ENCODE results near the gene NRXN2.
A peak's percentile ranks its signal among the peaks of the same experiment; 100 is the strongest.

Gene NRXN2

GRCh38 chr11:64731601-64732000 lies 8.6 kb upstream of the NRXN2 start:
- ChIA-PET POLR2A (no interaction called here), CTCF (no interaction called here)
- Histone ChIP-seq H3K36me3 (ENCODE audit: control insufficient read depth in 2 of 2, insufficient read depth in 1 of 2, low read length in 2 of 2) (no peaks in the 10 kb centered on the region), H3K27ac (ENCODE audit: extremely low read depth, low read depth, low read length) (no peak overlapping the region), H3K4me3 (ENCODE audit: low read depth, low read length) (no peak overlapping the region), H3K9me3 (ENCODE audit: control insufficient read depth, insufficient read depth, low read depth, low read length) (no peaks in the 10 kb centered on the region), H3K4me1 (ENCODE audit: control insufficient read depth, insufficient read depth, low read length) (no peaks in the 10 kb centered on the region)
- TF ChIP-seq SALL2 (tag by site-specific recombination; IDR thresholded peaks at IDR 0.05; ENCODE audit: borderline replicate concordance), result no peak
- TF ChIP-seq PRDM10 (tag by site-specific recombination; IDR thresholded peaks at IDR 0.05), result 0 out of 2 replicates have a peak, but pooled peaks have one; percentile 29

GRCh38 chr11:64729851-64730382 lies 6.9 kb upstream of the NRXN2 start:
- no peak overlapping the region for H3K4me3 ChIP-seq (ENCODE audit: low read depth, low read length)
- no peaks in the 10 kb centered on the region for H3K36me3 ChIP-seq (ENCODE audit: control insufficient read depth in 2 of 2, insufficient read depth in 1 of 2, low read length in 2 of 2)
- CTCF ChIA-PET, result interaction anchor here (0.7 kb wide), 1 partner anchor 374 kb away, joined by 3 read pairs; no protein-coding TSS in a partner anchor
- no peak overlapping the region for H3K27ac ChIP-seq (ENCODE audit: extremely low read depth, low read depth, low read length)
- TF ChIP-seq ZNF366 (tag by site-specific recombination; conservative IDR thresholded peaks at IDR 0.05) (no peak), SP2 (tag by site-specific recombination; IDR thresholded peaks at IDR 0.05) (peak; percentile 37), ZNF157 (tag by site-specific recombination; IDR thresholded peaks at IDR 0.05) (no peak), PRDM10 (tag by site-specific recombination; IDR thresholded peaks at IDR 0.05) (peak; percentile 84)
- no peaks in the 10 kb centered on the region for H3K9me3 ChIP-seq (ENCODE audit: control insufficient read depth, insufficient read depth, low read depth, low read length)
- POLR2A ChIA-PET, result no interaction called here
- no peaks in the 10 kb centered on the region for H3K4me1 ChIP-seq (ENCODE audit: control insufficient read depth, insufficient read depth, low read length)

- TF ChIP-seq ZNF626 (tag by site-specific recombination; IDR thresholded peaks at IDR 0.05), result no peak
- TF ChIP-seq MYNN (tag by site-specific recombination; IDR thresholded peaks at IDR 0.05; ENCODE audit: borderline replicate concordance), result peak; percentile 79; the same call in 1 of the 2 replicates
- H3K36me3 ChIP-seq (ENCODE audit: control insufficient read depth in 2 of 2, insufficient read depth in 1 of 2, low read length in 2 of 2), result no peaks in the 10 kb centered on the region
- H3K9me3 ChIP-seq (ENCODE audit: control insufficient read depth, insufficient read depth, low read depth, low read length), result no peaks in the 10 kb centered on the region
- CTCF ChIA-PET, result interaction anchor here (0.6 to 0.7 kb wide), 2 partner anchors 18 to 81 kb away, joined by 3 to 4 read pairs; no protein-coding TSS in a partner anchor
- POLR2A ChIA-PET, result no interaction called here
- H3K4me3 ChIP-seq (ENCODE audit: low read depth, low read length), result no peak overlapping the region
- H3K27ac ChIP-seq (ENCODE audit: extremely low read depth, low read depth, low read length), result no peak overlapping the region
- no peaks in the 10 kb centered on the region for H3K4me1 ChIP-seq (ENCODE audit: control insufficient read depth, insufficient read depth, low read length)
Measured at GRCh38 chr11:64728757-64729365, 5.9 kb upstream of the NRXN2 start.

- TF ChIP-seq ZIC2 (tag by site-specific recombination; IDR thresholded peaks at IDR 0.05) (peak; percentile 12; the same call in 1 of the 2 replicates), ZSCAN4 (tag by site-specific recombination; IDR thresholded peaks at IDR 0.05) (no peak), ZFHX2 (tag by site-specific recombination; conservative IDR thresholded peaks at IDR 0.05) (peak; percentile 16; the same call in 1 of the 2 replicates)
- Histone ChIP-seq H3K4me1 (ENCODE audit: control insufficient read depth, insufficient read depth, low read length) (no peaks in the 10 kb centered on the region), H3K27ac (ENCODE audit: extremely low read depth, low read depth, low read length) (no peak overlapping the region), H3K36me3 (ENCODE audit: control insufficient read depth in 2 of 2, insufficient read depth in 1 of 2, low read length in 2 of 2) (no peaks in the 10 kb centered on the region), H3K9me3 (ENCODE audit: control insufficient read depth, insufficient read depth, low read depth, low read length) (no peaks in the 10 kb centered on the region), H3K4me3 (ENCODE audit: low read depth, low read length) (no peak overlapping the region)
- POLR2A ChIA-PET, result interaction anchor here (0.7 kb wide), 1 partner anchor 34 kb away, joined by 3 read pairs; no protein-coding TSS in a partner anchor
- CTCF ChIA-PET, result interaction anchor here (0.6 to 2.4 kb wide), 5 partner anchors 22 to 1851 kb away, joined by 3 to 15 read pairs (median 5); no protein-coding TSS in a partner anchor
Measured at GRCh38 chr11:64726867-64727530, 4.0 kb upstream of the NRXN2 start.
